ENCODE results near the gene ZFP36L2. TPM values are rescaled to one million over a fixed set of nuclear protein-coding genes. Genes with fewer than 3 reads are reported as not detected.

The ZFP36L2 gene
- total and polyA plus RNA-seq, 10 of the 15 experiments (the other 5 are each of a cell fraction or from before 2014, with no cell fraction given) = 4.3 to 64.9 (median 19.5) TPM

- intact Hi-C loops (cut with micrococcal nuclease; ENCODE audit: unreplicated experiment) (no loop called here), in situ Hi-C loops (cut with MboI) (no loop called here)
- no peak for DNase-seq (ENCODE audit: low read depth, low spot score)
- ChIA-PET CTCF (interaction anchor here (0.6 to 6.4 kb wide), 4 partner anchors 12 to 319 kb away, joined by 3 to 43 read pairs (median 4); no protein-coding TSS in a partner anchor), SMC1A (ENCODE audit: uncharacterized antibody, unreplicated experiment) (interaction anchor here (1.3 to 3.9 kb wide), 6 partner anchors 13 to 243 kb away, joined by 4 to 29 read pairs (median 7); no protein-coding TSS in a partner anchor), POLR2A (no interaction called here), RAD21 (ENCODE audit: unreplicated experiment) (interaction anchor here (1.0 to 2.1 kb wide), 3 partner anchors 15 to 243 kb away, joined by 3 to 13 read pairs (median 3); partner anchors contain the start of gene ZFP36L2)
- H3K4me3 ChIP-seq = no peak overlapping the region
- H3K27me3 ChIP-seq (replicated peaks in 1 of 2; ENCODE audit: control insufficient read depth in 2 of 2, insufficient read depth in 2 of 2, low read length in 1 of 2) = no peaks in the 10 kb centered on the region
- no peak overlapping the region for H2AFZ ChIP-seq (ENCODE audit: control insufficient read depth, low read depth, low read length)
- H3K27ac ChIP-seq (ENCODE audit: control insufficient read depth, insufficient read depth) = no peak overlapping the region
- ATAC-seq = no peak
- FAIRE-seq = no peak
- H4K20me1 ChIP-seq (ENCODE audit: control insufficient read depth, insufficient read depth) = no peaks in the 10 kb centered on the region
- H3K36me3 ChIP-seq (ENCODE audit: control insufficient read depth in 2 of 2, insufficient read depth in 2 of 2, low read length in 1 of 2) = no peaks in the 10 kb centered on the region; a peak in 2 of 4 replicates
- peaks cover 17% of the 10 kb centered on the region for H3K4me1 ChIP-seq (ENCODE audit: control insufficient read depth, insufficient read depth, low read length)
- H3K9me3 ChIP-seq (replicated peaks; ENCODE audit: control insufficient read depth, insufficient read depth, low read length) = no peaks in the 10 kb centered on the region
- H3K4me2 ChIP-seq (ENCODE audit: control insufficient read depth, insufficient read depth) = no peak overlapping the region
- H3K79me2 ChIP-seq (ENCODE audit: control insufficient read depth, insufficient read depth, low read length) = no peaks in the 10 kb centered on the region
- BruUV-seq (replicated peaks) = no TSS peak
- no peak overlapping the region for H3K9ac ChIP-seq (ENCODE audit: control insufficient read depth, insufficient read depth, low read length)
- TF ChIP-seq YBX1 (IDR thresholded peaks at IDR 0.05) (no peak), SMC3 (IDR thresholded peaks at IDR 0.05; ENCODE audit: borderline replicate concordance, low read length) (no peak), ZNF687 (IDR thresholded peaks at IDR 0.05) (no peak), TCF7 (IDR thresholded peaks at IDR 0.05; ENCODE audit: borderline replicate concordance) (no peak), RAD21 (IDR thresholded peaks at IDR 0.05; ENCODE audit: insufficient read depth, low read depth, low read length) (no peak)
- WGBS (ENCODE audit: insufficient coverage, insufficient replicate concordance, low lambda C conversion rate, missing lambda C conversion rate) = 96% methylated on average over 10 of the region's 10 CpGs
Observed at GRCh38 chr2:43241558-43241957, 15.2 kb upstream of the ZFP36L2 start.
